22Rv1 (cell line): ENCODE measurements around the gene NMNAT3.

Experiments used
- H3K27ac ChIP-seq: fragments of 450-650 bp; 2 replicates; pipeline ENCODE4 v1.5.1; 2017
- ZFX ChIP-seq: fragments of 450-650 bp; IDR thresholded peaks from 2 replicates; pipeline ENCODE4 v1.6.1; 2017; ENCODE audit warnings: antibody characterized with exemption, borderline replicate concordance
- TF ChIP-seq, protein P1 (sequence below): fragments of 450-650 bp; IDR thresholded peaks from 2 replicates; pipeline ENCODE4 v1.5.1; 2017; ENCODE audit warnings: mild to moderate bottlenecking

NMNAT3 gene

DNA sequence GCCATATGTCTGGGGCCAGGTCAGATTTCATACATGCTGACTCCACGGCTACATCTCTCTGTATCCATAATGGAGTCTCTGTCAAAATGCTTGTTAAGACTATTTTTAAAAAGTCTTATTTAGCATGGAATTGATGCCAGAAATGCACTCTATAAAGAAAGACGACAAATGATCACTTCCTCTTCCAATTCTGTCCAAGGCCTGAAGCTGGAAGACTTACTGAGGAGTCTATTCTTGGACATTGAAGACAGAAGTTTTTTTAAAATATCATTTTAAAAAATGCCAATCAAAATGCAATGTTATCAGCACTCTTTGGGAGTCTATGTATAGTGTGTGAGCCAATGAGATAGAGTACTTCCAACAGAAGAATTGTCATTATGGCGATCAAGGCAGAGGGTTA lies 27.9 kb upstream of the NMNAT3 start:
- no peak overlapping the region for H3K27ac ChIP-seq
- TF ChIP-seq ZFX = no peak

DNA sequence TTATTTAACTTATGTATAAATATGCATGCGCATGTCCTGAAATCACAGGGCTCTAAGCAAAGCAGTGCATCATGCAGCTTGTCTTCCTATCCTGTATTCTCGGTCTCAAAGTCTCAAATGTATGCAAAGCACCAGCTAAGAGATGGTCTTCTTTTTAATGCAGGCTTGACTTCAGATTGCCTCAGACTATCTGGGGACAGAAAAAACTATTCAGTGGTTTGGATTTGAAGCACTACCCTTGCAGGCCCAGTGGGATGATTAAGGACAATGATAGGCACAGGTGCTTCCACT lies 18.5 kb upstream of the NMNAT3 start:
- no peak overlapping the region for H3K27ac ChIP-seq
- no peak for TF ChIP-seq ZFX
- TF ChIP-seq, protein P1, sequence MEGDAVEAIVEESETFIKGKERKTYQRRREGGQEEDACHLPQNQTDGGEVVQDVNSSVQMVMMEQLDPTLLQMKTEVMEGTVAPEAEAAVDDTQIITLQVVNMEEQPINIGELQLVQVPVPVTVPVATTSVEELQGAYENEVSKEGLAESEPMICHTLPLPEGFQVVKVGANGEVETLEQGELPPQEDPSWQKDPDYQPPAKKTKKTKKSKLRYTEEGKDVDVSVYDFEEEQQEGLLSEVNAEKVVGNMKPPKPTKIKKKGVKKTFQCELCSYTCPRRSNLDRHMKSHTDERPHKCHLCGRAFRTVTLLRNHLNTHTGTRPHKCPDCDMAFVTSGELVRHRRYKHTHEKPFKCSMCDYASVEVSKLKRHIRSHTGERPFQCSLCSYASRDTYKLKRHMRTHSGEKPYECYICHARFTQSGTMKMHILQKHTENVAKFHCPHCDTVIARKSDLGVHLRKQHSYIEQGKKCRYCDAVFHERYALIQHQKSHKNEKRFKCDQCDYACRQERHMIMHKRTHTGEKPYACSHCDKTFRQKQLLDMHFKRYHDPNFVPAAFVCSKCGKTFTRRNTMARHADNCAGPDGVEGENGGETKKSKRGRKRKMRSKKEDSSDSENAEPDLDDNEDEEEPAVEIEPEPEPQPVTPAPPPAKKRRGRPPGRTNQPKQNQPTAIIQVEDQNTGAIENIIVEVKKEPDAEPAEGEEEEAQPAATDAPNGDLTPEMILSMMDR = no peak

DNA sequence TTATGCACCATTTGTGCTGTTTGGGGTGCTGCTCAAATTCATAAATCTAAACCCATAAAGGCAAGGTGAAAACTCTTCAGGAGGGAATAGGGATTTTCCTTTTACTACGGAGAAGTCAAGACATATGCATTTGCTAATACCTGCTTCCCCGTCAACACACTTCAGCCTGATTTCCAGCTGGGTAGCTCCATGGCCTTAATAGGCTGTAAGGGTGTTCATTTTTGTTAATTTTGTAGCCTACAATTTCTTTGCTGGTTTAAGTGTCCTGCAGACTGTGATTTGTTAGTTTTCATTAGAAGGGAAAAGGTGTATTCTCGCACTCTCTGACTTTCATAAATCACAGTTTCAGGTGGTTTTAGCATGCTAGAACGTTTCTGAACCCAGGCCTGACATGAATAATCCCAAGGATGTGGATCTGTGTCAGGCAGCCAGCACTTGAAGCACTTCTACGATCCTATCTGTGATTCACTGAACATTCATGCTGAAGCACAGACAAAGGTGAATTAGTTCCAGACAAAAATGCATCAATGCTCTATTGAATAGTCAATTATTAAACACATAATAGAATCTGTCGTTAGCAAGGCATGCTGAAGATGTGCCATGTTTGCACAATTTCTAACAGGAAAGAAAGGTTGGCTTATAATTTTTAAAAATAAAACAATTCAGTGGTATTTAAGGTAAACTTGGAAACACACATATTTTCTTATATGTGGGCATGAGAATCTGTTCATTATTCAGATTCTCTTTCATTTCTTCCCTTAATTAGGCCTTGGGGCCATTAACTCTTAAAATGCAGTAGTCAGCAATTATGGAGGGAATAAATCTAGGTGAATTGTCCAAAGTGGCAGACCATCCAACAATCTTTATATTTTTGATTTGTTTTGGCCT lies 17.9 kb upstream of the NMNAT3 start:
- TF ChIP-seq, protein P1 = no peak
- no peak for TF ChIP-seq ZFX
- H3K27ac ChIP-seq = no peak overlapping the region

DNA sequence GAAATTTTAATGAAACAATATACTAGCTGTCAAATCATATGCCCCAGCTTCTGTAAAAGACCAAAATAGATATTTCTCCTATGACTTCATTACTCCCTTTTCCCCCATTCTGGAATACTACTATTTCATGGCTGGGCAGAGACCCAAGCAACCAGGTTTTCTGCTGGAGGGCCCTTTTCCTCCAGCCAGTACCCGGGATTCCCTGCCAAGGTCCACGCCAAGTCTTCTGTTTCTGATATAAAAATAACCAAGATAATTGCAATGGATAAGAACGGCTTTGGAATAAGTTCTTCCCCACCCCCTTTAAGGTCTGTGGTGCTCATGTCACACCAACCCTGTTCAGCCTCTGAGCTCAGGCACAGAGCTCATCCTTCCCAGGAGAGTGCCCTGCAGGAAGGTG lies 17.2 kb upstream of the NMNAT3 start:
- no peak for TF ChIP-seq ZFX
- H3K27ac ChIP-seq = no peak overlapping the region

DNA sequence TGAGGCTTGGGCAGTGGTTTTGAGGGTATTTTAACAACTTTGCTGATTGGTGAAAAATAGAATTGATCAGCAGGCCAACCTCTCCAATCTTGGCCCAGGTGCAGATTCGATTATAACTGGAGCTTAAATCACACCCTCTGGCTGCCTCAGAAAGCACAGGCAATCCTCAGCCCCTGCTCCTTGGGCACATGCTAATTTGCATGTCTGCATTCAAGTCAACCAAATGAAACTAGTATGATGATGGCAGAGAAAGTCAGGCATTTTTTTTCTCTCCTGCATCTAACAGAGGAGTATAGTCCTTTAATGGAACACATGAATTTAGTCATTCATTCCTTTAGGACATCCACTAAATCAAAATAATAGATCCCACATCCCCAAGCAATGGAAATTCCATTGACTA lies 16.8 kb upstream of the NMNAT3 start:
- TF ChIP-seq ZFX = no peak
- TF ChIP-seq, protein P1 = no peak
- H3K27ac ChIP-seq = no peak overlapping the region

DNA sequence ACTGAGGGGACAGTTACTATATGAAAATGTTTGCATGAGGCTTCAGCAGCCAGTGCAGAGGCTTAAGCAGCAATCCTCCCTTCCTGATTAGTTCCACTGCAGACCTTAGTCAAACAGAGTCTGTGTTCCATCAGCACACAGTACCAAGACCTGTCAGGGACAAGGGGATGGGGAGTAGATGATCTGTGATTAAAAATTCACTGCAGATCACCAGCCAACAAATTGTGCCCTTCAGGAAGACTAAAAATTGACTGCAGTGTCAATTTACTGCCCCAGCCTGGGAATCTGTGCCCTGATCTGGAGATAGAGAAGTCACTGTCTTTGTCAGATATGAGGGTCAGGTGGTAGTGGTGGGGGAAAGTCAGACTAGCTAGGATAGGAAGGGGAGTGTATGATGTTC lies 13.8 kb upstream of the NMNAT3 start:
- H3K27ac ChIP-seq = no peak overlapping the region
- TF ChIP-seq, protein P1 = no peak
- no peak for TF ChIP-seq ZFX

DNA sequence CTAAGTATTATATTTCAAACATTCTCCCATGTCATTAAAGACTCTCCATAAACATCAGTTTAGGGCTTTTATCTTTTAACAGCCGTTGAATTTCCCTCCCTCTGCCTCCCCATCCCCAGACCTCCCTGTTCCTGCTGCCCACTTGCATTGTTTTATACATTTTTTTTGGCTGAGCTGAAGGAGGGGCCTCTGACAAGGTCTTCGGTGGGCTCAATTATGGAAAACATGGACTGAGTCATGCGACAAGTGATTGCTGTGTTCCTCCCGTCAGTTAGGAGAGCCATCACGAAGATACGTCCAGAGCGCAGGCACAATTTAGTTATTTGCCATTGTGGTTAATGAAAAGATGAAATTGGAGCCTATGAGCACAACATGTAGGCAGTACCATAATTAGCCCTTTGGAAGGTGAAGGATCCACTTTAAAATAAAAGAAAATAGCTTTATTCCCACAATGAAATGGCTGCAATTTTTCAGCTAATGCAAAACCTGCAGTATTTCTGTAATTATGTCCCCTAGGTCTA lies 12.0 kb upstream of the NMNAT3 start:
- H3K27ac ChIP-seq = no peak overlapping the region
- TF ChIP-seq, protein P1 = no peak
- TF ChIP-seq ZFX = no peak

DNA sequence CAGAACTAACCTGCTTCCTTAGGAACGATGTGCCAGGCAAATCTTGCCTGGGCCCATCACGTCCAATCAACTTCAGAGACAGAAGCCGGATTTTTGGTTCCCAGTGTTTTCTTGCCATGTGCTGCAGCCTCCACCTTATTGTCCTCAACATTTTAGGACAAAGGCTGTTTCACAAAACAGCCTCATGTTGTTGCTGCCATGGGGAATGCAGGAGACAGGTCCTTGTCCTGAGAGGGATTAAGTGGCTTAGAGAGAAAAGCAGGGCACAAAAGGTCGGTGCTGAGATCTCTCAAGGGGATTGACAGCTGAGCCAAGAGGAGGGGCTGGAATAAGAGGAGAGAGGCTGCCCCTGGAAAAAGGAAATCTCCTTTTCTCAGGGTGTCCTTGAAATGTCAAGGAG lies 11.3 kb upstream of the NMNAT3 start:
- TF ChIP-seq ZFX = no peak
- TF ChIP-seq, protein P1 = no peak
- H3K27ac ChIP-seq = no peak overlapping the region
